Bronchial epithelial cell (primary cell): Measurements from ENCODE around the gene CELF2. TPM values are rescaled to one million over a fixed set of nuclear protein-coding genes. Genes with fewer than 3 reads are reported as not detected.

ENCODE experiments used
- DNase-seq: peaks from one replicate; pipeline ENCODE4 v3.0.0-alpha.2; 2010; ENCODE audit warnings: low read depth
- FAIRE-seq: peaks from 2 replicates; lab custom pipeline; 2011; peaks lifted over from hg19 to GRCh38; lab: Jason Lieb, UNC
- H3K27me3 ChIP-seq: 2 replicates; pipeline ENCODE4 v1.5.1; 2011; ENCODE audit warnings: low read length; ENCODE audit not compliant: control insufficient read depth, insufficient read depth
- H3K36me3 ChIP-seq: 2 replicates; pipeline ENCODE4 v1.5.1; 2011; ENCODE audit warnings: low read length; ENCODE audit not compliant: control insufficient read depth, insufficient read depth
- H3K4me3 ChIP-seq: 2 replicates; pipeline ENCODE4 v1.5.1; 2011; ENCODE audit warnings: mild to moderate bottlenecking, low read depth, low read length, control low read depth
- CTCF ChIP-seq: IDR thresholded peaks from 2 replicates; pipeline ENCODE4 v1.5.1; 2011; ENCODE audit warnings: mild to moderate bottlenecking, moderate library complexity, low read length, control low read depth, inconsistent platforms; ENCODE audit not compliant: insufficient read depth, severe bottlenecking
- total RNA-seq: library from RNA; depleted of rRNA; stranded (reverse); fragments of >200 nt; gene quantifications from 2 replicates; pipeline ENCODE4 v1.2.1, GENCODE V29; 2014

CELF2 gene
- total RNA-seq = 2.1 and 2.9 TPM in 2 replicates

DNA sequence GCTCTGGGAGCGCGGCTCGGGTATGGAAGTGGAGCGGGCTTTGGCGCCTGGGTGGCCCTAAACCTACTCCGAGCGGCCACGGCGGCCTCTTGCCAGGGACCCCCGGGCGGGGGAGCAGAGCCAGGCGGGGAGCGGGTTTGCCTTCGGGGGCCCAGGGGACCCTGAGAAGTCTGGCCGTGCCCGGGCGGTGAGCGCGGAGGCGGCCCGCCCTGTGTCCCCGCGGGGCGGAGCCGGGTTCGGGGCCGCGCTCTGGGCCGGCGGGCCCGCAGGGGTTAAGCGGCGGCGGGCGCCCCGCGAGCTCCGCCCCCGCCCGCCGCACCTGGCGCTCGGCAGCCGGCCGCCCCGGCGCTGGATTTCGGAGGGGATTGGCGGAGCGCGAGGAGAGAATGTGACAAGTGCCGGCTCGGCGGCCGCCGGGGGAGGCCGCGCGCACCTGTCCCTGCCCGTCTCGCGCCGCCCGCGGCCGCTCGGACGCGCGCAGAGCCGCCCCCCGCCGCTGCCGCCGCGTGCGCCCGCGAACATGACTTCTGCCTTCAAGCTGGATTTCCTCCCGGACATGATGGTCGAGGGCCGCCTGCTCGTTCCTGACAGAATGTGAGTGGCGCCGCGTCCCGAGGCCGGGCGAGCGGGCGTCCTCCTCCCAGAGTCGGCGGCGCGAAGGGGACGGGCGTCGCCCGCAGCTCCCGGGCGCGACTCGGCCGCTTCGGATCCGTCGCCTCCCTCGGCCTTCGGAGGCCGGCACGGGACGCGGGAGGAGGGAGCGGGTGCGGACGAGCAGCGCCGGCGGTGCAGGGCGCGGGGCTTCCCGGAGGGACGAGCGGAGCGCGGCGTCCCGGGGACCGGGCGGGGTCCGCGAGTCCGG lies at the start of gene CELF2:
TSS of gene CELF2 (plus strand) at position 303 of the 862 bp plus-strand sequence. CDS start at position 521, 218 bp downstream.
- DNase-seq (no peak), FAIRE-seq (no peak)
- Histone ChIP-seq H3K27me3 (no peaks in the 10 kb centered on the region), H3K4me3 (peak within 1 kb of the TSS; percentile 60), H3K36me3 (no peaks in the 10 kb centered on the region)
- TF ChIP-seq CTCF = no peak

DNA sequence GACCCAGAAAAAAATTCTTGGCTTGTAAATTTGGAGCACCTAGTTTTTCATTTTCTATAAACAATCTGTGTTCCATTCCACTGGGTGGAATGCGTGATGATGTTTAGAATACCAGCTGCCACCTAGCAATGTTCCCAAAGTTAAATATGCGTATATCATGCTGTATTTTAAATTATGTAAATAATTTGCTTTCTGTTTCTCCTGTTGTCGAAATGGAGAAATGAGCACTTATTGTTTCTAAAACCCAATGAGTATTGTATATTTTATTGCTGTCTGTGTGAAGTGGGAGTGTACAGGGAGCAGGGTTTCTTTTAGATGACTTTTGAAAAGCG lies 49.4 kb upstream of the CELF2 start:
- FAIRE-seq = no peak
- H3K4me3 ChIP-seq = no peak overlapping the region
- no peaks in the 10 kb centered on the region for H3K27me3 ChIP-seq
- no peaks in the 10 kb centered on the region for H3K36me3 ChIP-seq
- DNase-seq = no peak
- no peak for TF ChIP-seq CTCF

DNA sequence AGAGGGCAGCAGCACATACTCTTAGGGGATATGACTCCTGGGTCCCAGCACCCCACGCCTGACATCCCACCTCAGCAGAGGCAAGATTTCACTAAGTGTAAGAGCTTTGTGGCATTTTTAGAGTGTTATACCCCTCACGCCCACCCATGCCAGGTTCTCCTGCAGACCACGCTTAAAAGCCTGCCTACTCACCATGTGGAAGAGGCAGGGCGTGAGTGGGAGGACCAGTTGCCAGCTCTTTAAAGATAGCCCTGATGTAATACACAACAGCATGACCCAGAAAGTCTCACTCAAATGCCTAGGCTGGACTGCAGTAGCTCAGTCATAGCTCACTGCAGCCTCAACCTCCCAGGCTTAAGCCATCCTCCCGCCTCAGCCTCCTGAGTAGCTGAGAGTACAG lies 44.4 kb upstream of the CELF2 start:
- Histone ChIP-seq H3K27me3 (no peaks in the 10 kb centered on the region), H3K36me3 (no peaks in the 10 kb centered on the region), H3K4me3 (no peak overlapping the region)
- no peak for DNase-seq
- no peak for TF ChIP-seq CTCF
- FAIRE-seq = no peak

DNA sequence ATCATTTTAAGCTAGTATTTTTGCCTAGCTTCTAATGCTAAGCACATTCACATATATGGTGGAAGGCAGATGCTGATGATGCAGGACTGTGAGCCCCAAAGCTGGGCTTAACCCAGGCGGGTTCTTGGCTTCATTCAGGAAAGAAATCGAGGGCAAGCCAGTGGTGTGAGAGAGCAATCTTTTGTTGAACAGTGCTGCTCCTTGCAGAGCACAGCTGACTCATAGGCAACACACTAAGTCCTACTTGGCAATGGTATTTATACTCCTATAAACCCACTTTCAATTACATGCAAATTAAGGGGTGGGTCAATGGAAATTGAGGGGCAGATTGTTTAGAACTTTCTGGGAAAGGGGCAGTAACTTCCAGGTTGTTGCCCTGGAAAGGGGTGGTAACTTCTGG lies 42.0 kb upstream of the CELF2 start:
- no peak for FAIRE-seq
- Histone ChIP-seq H3K27me3 (no peaks in the 10 kb centered on the region), H3K4me3 (no peak overlapping the region), H3K36me3 (no peaks in the 10 kb centered on the region)
- DNase-seq = no peak
- TF ChIP-seq CTCF = no peak

GRCh38 chr10:10976652-10977051 lies 41.0 kb upstream of the CELF2 start:
- no peak for FAIRE-seq
- H3K36me3 ChIP-seq = no peaks in the 10 kb centered on the region
- no peak for TF ChIP-seq CTCF
- H3K4me3 ChIP-seq = no peak overlapping the region
- DNase-seq = no peak
- H3K27me3 ChIP-seq = no peaks in the 10 kb centered on the region
